Ovary (tissue), 9 donors: ENCODE results near the gene TMEM145. TPM values are rescaled to one million over a fixed set of nuclear protein-coding genes. Genes with fewer than 3 reads are reported as not detected.

Experiments used
- DNase-seq, 5 donors: peaks; one replicate each; pipeline ENCODE4 v3.0.0-alpha.2; 2019 to 2020
- H3K27ac ChIP-seq, 2 donors: fragments of 200-600 bp; one replicate each; pipeline versions ENCODE4 v1.5.1 to v1.8.0; 2019 to 2022
- H3K27me3 ChIP-seq: fragments of 200-600 bp; one replicate; pipeline ENCODE4 v1.8.0; 2022
- H3K36me3 ChIP-seq: fragments of 200-600 bp; sonication (generic); one replicate; pipeline ENCODE4 v1.5.1; 2019
- H3K4me1 ChIP-seq: one replicate; pipeline ENCODE4 v1.8.1; 2013; ENCODE audit warnings: mild to moderate bottlenecking, moderate library complexity; ENCODE audit not compliant: insufficient read depth
- H3K4me3 ChIP-seq: fragments of 200-600 bp; sonication (generic); one replicate; pipeline ENCODE4 v1.5.1; 2017
- H3K9me3 ChIP-seq, 2 donors: fragments of 200-600 bp in 1 of 2; sonication (generic) in 1 of 2; one replicate each; pipeline versions ENCODE4 v1.5.1 to v1.8.1; 2013 to 2019; ENCODE audit warnings: mild to moderate bottlenecking in 1 of 2, moderate library complexity in 1 of 2
- CTCF ChIP-seq, 3 donors: fragments of 450-650 bp in 2 of 3; fragments of 200-600 bp in 1 of 3; IDR thresholded peaks; one replicate each; pipeline versions ENCODE4 v1.5.1 to v1.8.0; 2016 to 2022; ENCODE audit warnings: antibody characterized with exemption in 3 of 3, mild to moderate bottlenecking in 1 of 3
- EP300 ChIP-seq: sonication (generic); formaldehyde crosslinking; IDR thresholded peaks from one replicate; pipeline ENCODE4 v1.6.1; 2017; ENCODE audit warnings: antibody characterized with exemption
- POLR2A ChIP-seq: fragments of 450-650 bp; IDR thresholded peaks from one replicate; pipeline ENCODE4 v1.6.1; 2017; ENCODE audit warnings: antibody characterized with exemption, mild to moderate bottlenecking, moderate library complexity
- WGBS, 3 donors: extraction: QIAGEN DNeasy Blood & Tissue Kit in 1 of 3; methylation state at CpG; one replicate each; pipeline versions ENCODE4 v1.1.5 to v1.1.7; 2013 to 2017; 5-methylcytosine and 5-hydroxymethylcytosine counted together
- intact Hi-C, 4 donors: fragments of 100-400 bp; cut with DNase I; formaldehyde crosslinking; loops; one replicate each; pipeline versions ENCODE4 v1.11.0 to v1.15.1; 2022 to 2023
- polyA plus RNA-seq, 2 donors: library from polyadenylated mRNA; stranded (reverse); fragments of 200-250 nt in 1 of 2; fragments of 350-450 nt in 1 of 2; fragmentation: Illumina TruSeq in 1 of 2; extraction: RNeasy Lipid Tissue Mini Kit (QIAGEN cat#74804) in 1 of 2; gene quantifications; one replicate each; pipeline ENCODE4 v1.2.3, GENCODE V29; 2013 to 2014
- total RNA-seq, 7 donors: library from RNA; depleted of rRNA in 2 of 7; stranded (reverse); fragments of >200 nt in 2 of 7; fragmentation: NEBNext Ultra II Directional in 3 of 7; extraction: Animal tissue kit (Norgen Biotek cat#: 25700) in 3 of 7; gene quantifications; one replicate each; pipeline versions ENCODE4 v1.1.0 to v1.2.4, GENCODE V29; 2016 to 2023
- donor health status: DM: no; HTN: no; CAD: no; lungs with moderate emphysema.
- donor health status: DM: no; HTN: no; CAD: no.
- donor health status: Bipolar disorder and iron deficiency.
- donor health status: DM: yes; HTN: yes; CAD: no.
- donor health status: DM: no; HTN: no; CAD: no.
- donor health status: DM: yes; HTN: yes; CAD: no.

TMEM145 gene
- total and polyA plus RNA-seq, 9 donors, result 0.08 to 1.7 (median 0.30) TPM; not detected in 3

GRCh38 chr19:42325896-42326771 lies 13.0 kb downstream of the TMEM145 start:
- 3% methylated on average over 36 to 37 of the region's 37 CpGs for WGBS, 3 donors
- Histone ChIP-seq H3K27me3 (no peaks in the 10 kb centered on the region), H3K4me1 (peaks cover 8% of the 10 kb centered on the region), H3K36me3 (no peaks in the 10 kb centered on the region), H3K9me3 (no peaks in the 10 kb centered on the region), H3K27ac (no peak overlapping the region), H3K4me3 (peak overlapping the region; percentile 93)
- TF ChIP-seq EP300 (no peak), POLR2A (no peak), CTCF (IDR thresholded peaks at IDR 0.05) (no peak)
- intact Hi-C loops, result no loop called here
- DNase-seq, result peak in 3 of 5 donors; percentile 50 to 58 (median 56)

- intact Hi-C loops, result no loop called here
- Histone ChIP-seq H3K27ac (no peak overlapping the region), H3K4me1 (peaks cover 8% of the 10 kb centered on the region)
These were observed 13.9 kb downstream of the TMEM145 start for GRCh38 chr19:42326969-42327368.

GRCh38 chr19:42327381-42327780 lies 14.3 kb downstream of the TMEM145 start:
- Histone ChIP-seq H3K4me3 (no peak overlapping the region), H3K9me3 (no peaks in the 10 kb centered on the region), H3K27me3 (no peaks in the 10 kb centered on the region), H3K36me3 (no peaks in the 10 kb centered on the region), H3K4me1 (peaks cover 8% of the 10 kb centered on the region), H3K27ac (no peak overlapping the region)
- 80 to 83% (median 83%) methylated on average over 5 of the region's 5 CpGs for WGBS, 3 donors
- TF ChIP-seq POLR2A (no peak), CTCF (IDR thresholded peaks at IDR 0.05) (no peak), EP300 (no peak)
- intact Hi-C loops, result no loop called here
- no peak for DNase-seq

More at GRCh38 chr19:42326969-42327368, 13.9 kb downstream of the TMEM145 start:
- H3K36me3 ChIP-seq, result no peaks in the 10 kb centered on the region
- H3K27me3 ChIP-seq, result no peaks in the 10 kb centered on the region
- no peak for TF ChIP-seq POLR2A
- TF ChIP-seq EP300, result no peak
- TF ChIP-seq CTCF (IDR thresholded peaks at IDR 0.05), result no peak
- no peak for DNase-seq
- no peaks in the 10 kb centered on the region for H3K9me3 ChIP-seq
- H3K4me3 ChIP-seq, result no peak overlapping the region

- Histone ChIP-seq H3K4me1 (peaks cover 8% of the 10 kb centered on the region), H3K9me3 (no peaks in the 10 kb centered on the region), H3K4me3 (no peak overlapping the region), H3K27me3 (no peaks in the 10 kb centered on the region), H3K27ac (no peak overlapping the region), H3K36me3 (no peaks in the 10 kb centered on the region)
- TF ChIP-seq EP300 (no peak), POLR2A (no peak), CTCF (IDR thresholded peaks at IDR 0.05) (no peak)
- intact Hi-C loops, result no loop called here
- 19 to 33% (median 29%) methylated on average over 1 of the region's 1 CpG for WGBS, 3 donors
- no peak for DNase-seq
These were observed 15.0 kb downstream of the TMEM145 start for GRCh38 chr19:42328106-42328505.
